HepG2 (cell line): ENCODE results near the gene RPS2. TPM values are rescaled to one million over a fixed set of nuclear protein-coding genes. Genes with fewer than 3 reads are reported as not detected.
A peak's percentile ranks its signal among the peaks of the same experiment; 100 is the strongest.

ENCODE experiments used
- ATAC-seq: fragments of 200-7000 bp; cut with Tn5 transposase; 3 replicates; pipeline ENCODE4 v1.9.1; 2020; ENCODE audit warnings: mild to moderate bottlenecking, moderate library complexity
- BruUV-seq: library from RNA; stranded (reverse); fragments of 400-500 nt; replicated peaks from 2 replicates; lab custom pipeline; 2021; lab: Mats Ljungman, UMichigan
- CTCF ChIA-PET: fragments of 300-600 bp; formaldehyde crosslinking; extraction: SDS; loops from one replicate; lab custom pipeline; 2021; ENCODE audit warnings: low total read pairs, inconsistent platforms, low intra/inter-chr PET ratio; lab: Yijun Ruan, JAX
- POLR2A ChIA-PET: fragments of 350-600 bp; sonication (Branson Sonifier 250); formaldehyde crosslinking; loops from one replicate; lab custom pipeline; 2020; ENCODE audit warnings: antibody characterized with exemption, inconsistent platforms; lab: Yijun Ruan, JAX
- DNase-seq: peaks from one replicate; pipeline ENCODE4 v3.0.0-alpha.2; 2015; ENCODE audit warnings: low spot score
- FAIRE-seq: peaks from 3 replicates; lab custom pipeline; 2011; peaks lifted over from hg19 to GRCh38; lab: Jason Lieb, UNC
- H2AFZ ChIP-seq: one replicate; pipeline ENCODE4 v1.6.1; 2011; ENCODE audit warnings: low read length, inconsistent platforms
- H3K27ac ChIP-seq: fragments of 300-600 bp; 3 replicates; pipeline ENCODE4 v1.8.0; 2011; ENCODE audit warnings: mixed run types, mild to moderate bottlenecking, mixed read lengths, low read length, inconsistent platforms; ENCODE audit not compliant: insufficient read depth; ENCODE audit errors: extremely low read length
- H3K27me3 ChIP-seq, 2 experiments: fragments of 200-600 bp in 1 of 2; 2 replicates in 1 of 2; 3 replicates in 1 of 2; pipeline versions ENCODE4 v1.6.0 to v1.8.0; 2011; ENCODE audit warnings: low read length in 2 of 2, mild to moderate bottlenecking in 2 of 2, moderate library complexity in 2 of 2, inconsistent platforms in 1 of 2; ENCODE audit not compliant: insufficient read depth in 2 of 2, control insufficient read depth in 1 of 2
- H3K36me3 ChIP-seq, 2 experiments: fragments of 200-600 bp in 1 of 2; replicated peaks in 1 of 2; 2 replicates in 1 of 2; 3 replicates in 1 of 2; pipeline versions ENCODE4 v1.5.1 to v1.8.0; 2011; ENCODE audit warnings: low read length in 2 of 2, inconsistent platforms in 1 of 2; ENCODE audit not compliant: insufficient read depth in 2 of 2, control insufficient read depth in 1 of 2
- H3K4me1 ChIP-seq: 2 replicates; pipeline ENCODE4 v1.5.1; 2012; ENCODE audit warnings: low read length, inconsistent platforms; ENCODE audit not compliant: insufficient read depth
- H3K4me2 ChIP-seq: 2 replicates; pipeline ENCODE4 v1.6.0; 2011; ENCODE audit warnings: low read depth, low read length, inconsistent platforms
- H3K4me3 ChIP-seq, 3 experiments: fragments of 200-600 bp in 1 of 3; sonication (generic), shearing (Covaris generic) in 1 of 3; replicated peaks in 1 of 3; 2 replicates each; pipeline ENCODE4 v1.5.1; 2011 to 2016; ENCODE audit warnings: low read length in 3 of 3, inconsistent platforms in 2 of 3, low read depth in 2 of 3, mild to moderate bottlenecking in 2 of 3, control low read depth in 1 of 3, mixed read lengths in 1 of 3; ENCODE audit not compliant: insufficient read depth in 1 of 3
- H3K79me2 ChIP-seq: one replicate; pipeline ENCODE4 v1.6.1; 2011; ENCODE audit warnings: low read length, inconsistent platforms; ENCODE audit not compliant: insufficient read depth
- H3K9ac ChIP-seq: 2 replicates; pipeline ENCODE4 v1.6.0; 2011; ENCODE audit warnings: mild to moderate bottlenecking, low read depth, low read length, inconsistent platforms; ENCODE audit not compliant: insufficient read depth
- H3K9me3 ChIP-seq: 2 replicates; pipeline ENCODE4 v1.5.1; 2012; ENCODE audit warnings: mild to moderate bottlenecking, low read length
- H4K20me1 ChIP-seq: 2 replicates; pipeline ENCODE4 v1.6.0; 2011; ENCODE audit warnings: inconsistent platforms, mild to moderate bottlenecking, low read length, moderate library complexity; ENCODE audit not compliant: insufficient read depth
- ARNT ChIP-seq: fragments of 450-650 bp; IDR thresholded peaks from 2 replicates; pipeline ENCODE4 v1.6.1; 2017
- ATAD3A ChIP-seq: sonication (generic); formaldehyde crosslinking; IDR thresholded peaks from 2 replicates; pipeline ENCODE4 v1.4.0; 2020; ENCODE audit warnings: missing genetic modification reagents
- CBX2 ChIP-seq, 2 experiments: fragments of 200-600 bp in 1 of 2; sonication (generic); formaldehyde crosslinking in 1 of 2; IDR thresholded peaks; 2 replicates each; pipeline versions ENCODE4 v1.7.0 to v1.8.1; 2018 to 2022; ENCODE audit warnings: low read depth in 2 of 2, low read length in 1 of 2, mild to moderate bottlenecking in 1 of 2, missing genetic modification reagents in 1 of 2
- FIP1L1 ChIP-seq: fragments of 200-400 bp; formaldehyde crosslinking; IDR thresholded peaks from 2 replicates; pipeline ENCODE4 v1.6.1; 2018; ENCODE audit warnings: low read depth, mild to moderate bottlenecking, low read length, moderate library complexity, borderline replicate concordance; ENCODE audit not compliant: insufficient read depth
- GTF3A ChIP-seq: sonication (generic); formaldehyde crosslinking; conservative IDR thresholded peaks from 2 replicates; pipeline ENCODE4 v1.4.0; 2020; ENCODE audit warnings: mild to moderate bottlenecking, missing genetic modification reagents
- KLF15 ChIP-seq: sonication (generic); formaldehyde crosslinking; IDR thresholded peaks from 2 replicates; pipeline ENCODE4 v1.8.1; 2023; ENCODE audit warnings: borderline replicate concordance, mild to moderate bottlenecking, inconsistent platforms, missing genetic modification reagents, mixed read lengths
- NAIF1 ChIP-seq: sonication (generic); formaldehyde crosslinking; IDR thresholded peaks from 2 replicates; pipeline ENCODE4 v1.5.0; 2020; ENCODE audit warnings: mild to moderate bottlenecking, missing genetic modification reagents, borderline replicate concordance
- NR2F6 ChIP-seq, 2 experiments: IDR thresholded peaks; 2 replicates each; pipeline ENCODE4 v1.6.1; 2016; ENCODE audit warnings: antibody characterized with exemption in 1 of 2, mild to moderate bottlenecking in 1 of 2
- PATZ1 ChIP-seq: sonication (generic); formaldehyde crosslinking; IDR thresholded peaks from 2 replicates; pipeline ENCODE4 v1.4.0; 2020; ENCODE audit warnings: missing genetic modification reagents
- SATB2 ChIP-seq: sonication (generic); formaldehyde crosslinking; IDR thresholded peaks from 2 replicates; pipeline ENCODE4 v1.5.0; 2020; ENCODE audit warnings: missing genetic modification reagents
- ZMAT5 ChIP-seq: sonication (generic); formaldehyde crosslinking; IDR thresholded peaks from 2 replicates; pipeline ENCODE4 v1.5.0; 2020; ENCODE audit warnings: mild to moderate bottlenecking, low read depth, missing genetic modification reagents, borderline replicate concordance
- ZNF512B ChIP-seq: sonication (generic); formaldehyde crosslinking; IDR thresholded peaks from 2 replicates; pipeline ENCODE4 v1.5.1; 2020; ENCODE audit warnings: missing genetic modification reagents, mild to moderate bottlenecking, borderline replicate concordance
- ZNF605 ChIP-seq: sonication (generic); formaldehyde crosslinking; IDR thresholded peaks from 2 replicates; pipeline ENCODE4 v1.8.0; 2022; ENCODE audit warnings: mild to moderate bottlenecking, missing genetic modification reagents
- ZNF83 ChIP-seq: sonication (generic); formaldehyde crosslinking; IDR thresholded peaks from 2 replicates; pipeline ENCODE4 v1.4.0; 2020; ENCODE audit warnings: missing genetic modification reagents, mild to moderate bottlenecking, borderline replicate concordance
- WGBS: methylation state at CpG from one replicate; pipeline ENCODE4 v1.1.6; 2017; ENCODE audit warnings: low lambda C conversion rate; 5-methylcytosine and 5-hydroxymethylcytosine counted together
- in situ Hi-C: cut with HindIII; loops from 2 replicates; pipeline ENCODE4 v1.10.0; 2017; ENCODE audit warnings: low pct_unique_long_range_greater_than_20kb; ENCODE audit not compliant: extremely low pct_ligation_motif_present
- intact Hi-C: fragments of 100-400 bp; cut with micrococcal nuclease; formaldehyde crosslinking; loops from one replicate; pipeline ENCODE4 v1.10.0; 2022; ENCODE audit not compliant: unreplicated experiment
- polyA plus RNA-seq, 8 experiments: library from polyadenylated mRNA; depleted of rRNA in 3 of 8; stranded (reverse) in 7 of 8; unstranded in 1 of 8; fragments of >200 nt; fragmentation: Illumina TruSeq in 4 of 8; extraction: Trizol in 4 of 8; gene quantifications; 2 replicates each; pipeline versions ENCODE4 v1.2.1 to v1.2.3, GENCODE V29; 2011 to 2016; ENCODE audit warnings: low read depth in 4 of 8, missing spikeins in 1 of 8, mixed read lengths in 1 of 8; ENCODE audit not compliant: insufficient read depth in 1 of 8
- total RNA-seq, 5 experiments: library from RNA; depleted of rRNA; stranded (reverse); fragments of >200 nt; fragmentation: Illumina TruSeq; extraction: Trizol; gene quantifications; 2 replicates each; pipeline ENCODE4 v1.2.3, GENCODE V29; 2016; ENCODE audit warnings: low read depth in 1 of 5

Gene RPS2
- total and polyA plus RNA-seq, 2 of the 13 experiments (the other 11 are each of a cell fraction or from before 2014, with no cell fraction given), result 1,908 to 4,514 TPM

- TF ChIP-seq NR2F6 (IDR thresholded peaks at IDR 0.05), result no peak
- 0 out of 2 replicates have a peak, but pooled peaks have one; percentile 6 for TF ChIP-seq NR2F6 (CRISPR knock-in tag; IDR thresholded peaks at IDR 0.05)
- TF ChIP-seq ZNF83 (CRISPR knock-in tag), result no peak
- no peak for TF ChIP-seq ARNT
- TF ChIP-seq ZNF605 (CRISPR knock-in tag), result 0 out of 2 replicates have a peak, but pooled peaks have one; percentile 19
- TF ChIP-seq NAIF1 (CRISPR knock-in tag), result 0 out of 2 replicates have a peak, but pooled peaks have one; percentile 37
- no peak for TF ChIP-seq CBX2 (IDR thresholded peaks at IDR 0.05; ENCODE audit: low read depth, low read length)
- TF ChIP-seq CBX2 (CRISPR knock-in tag; IDR thresholded peaks at IDR 0.05; ENCODE audit: low read depth), result no peak
- peak; percentile 4; the same call in 1 of the 2 replicates for TF ChIP-seq PATZ1 (CRISPR knock-in tag)
- TF ChIP-seq, all 625 proteins: peak for 13
These were observed 35.5 kb downstream of the RPS2 start (continued) for GRCh38 chr16:1929105-1929504.

- no peak for ATAC-seq
- H4K20me1 ChIP-seq, result no peaks in the 10 kb centered on the region
- H3K27me3 ChIP-seq, result peaks cover 4 to 25% of the 10 kb centered on the region in 2 experiments
- ChIA-PET POLR2A (interaction anchor here (1.2 kb wide), 1 partner anchor 14 kb away, joined by 3 read pairs; no protein-coding TSS in a partner anchor), CTCF (no interaction called here)
- 7% methylated on average over 9 of the region's 11 CpGs for WGBS
- no peak for FAIRE-seq
- no peak overlapping the region for H2AFZ ChIP-seq
- H3K27ac ChIP-seq, result no peak overlapping the region
- TF ChIP-seq SATB2 (CRISPR knock-in tag), result no peak
- no peak for TF ChIP-seq KLF15 (CRISPR knock-in tag)
- no peak for TF ChIP-seq ZMAT5
- no peak for TF ChIP-seq ATAD3A
- no peak for TF ChIP-seq FIP1L1
- no peak for TF ChIP-seq ZNF512B (CRISPR knock-in tag)
- no peak for TF ChIP-seq GTF3A (CRISPR knock-in tag)
- no peak overlapping the region for H3K9ac ChIP-seq
- no peaks in the 10 kb centered on the region for H3K9me3 ChIP-seq
- no peak overlapping the region; a peak in 1 of 6 replicates for H3K4me3 ChIP-seq
- H3K4me2 ChIP-seq, result no peak overlapping the region; the same call in 1 of the 2 replicates
- peaks cover 64% of the 10 kb centered on the region for H3K4me1 ChIP-seq
- BruUV-seq, result no TSS peak
- H3K36me3 ChIP-seq, result no peaks in the 10 kb centered on the region
- no peaks in the 10 kb centered on the region for H3K79me2 ChIP-seq
- intact Hi-C loops (no loop called here), in situ Hi-C loops (no loop called here)
- DNase-seq, result no peak
These were observed 38.4 kb downstream of the RPS2 start for GRCh38 chr16:1926271-1926670.
